Stimulated activated memory B cell treated with anti-CD40 and anti-IgM and Interleukin-4, amounts not matched to agents 10 μg/mL and 1 μg/mL and 100 μg/mL, for 72 hours (primary cell): ENCODE measurements around the gene ESYT2.

Experiments
- ATAC-seq: fragments of 150-1000 bp; cut with Tn5 transposase; 2 replicates; pipeline ENCODE4 v1.10.0; 2021
- H3K27ac Mint-ChIP-seq: one replicate; pipeline ENCODE4 v1.8.0; 2022; ENCODE audit warnings: mild to moderate bottlenecking, mixed read lengths
- H3K27me3 Mint-ChIP-seq: one replicate; pipeline ENCODE4 v1.8.0; 2022; ENCODE audit warnings: mixed read lengths
- H3K36me3 Mint-ChIP-seq: one replicate; pipeline ENCODE4 v1.8.0; 2022; ENCODE audit warnings: mixed read lengths
- H3K4me1 Mint-ChIP-seq: one replicate; pipeline ENCODE4 v1.8.0; 2022; ENCODE audit warnings: mixed read lengths
- H3K4me3 Mint-ChIP-seq: one replicate; pipeline ENCODE4 v1.8.0; 2022; ENCODE audit warnings: mild to moderate bottlenecking, moderate library complexity, mixed read lengths
- H3K9me3 Mint-ChIP-seq: one replicate; pipeline ENCODE4 v1.8.0; 2022; ENCODE audit warnings: mixed read lengths

The ESYT2 gene

GRCh38 chr7:158742065-158742821, 87.1 kb downstream of the ESYT2 start:
- H3K27ac Mint-ChIP-seq: no peak overlapping the region
- no peaks in the 10 kb centered on the region for H3K4me1 Mint-ChIP-seq
- peaks cover 81% of the 10 kb centered on the region for H3K36me3 Mint-ChIP-seq
- H3K9me3 Mint-ChIP-seq: no peaks in the 10 kb centered on the region
- no peak overlapping the region for H3K4me3 Mint-ChIP-seq
- H3K27me3 Mint-ChIP-seq: no peaks in the 10 kb centered on the region
- ATAC-seq: no peak

GRCh38 chr7:158741294-158741666, 88.0 kb downstream of the ESYT2 start:
- ATAC-seq: no peak
- H3K27ac Mint-ChIP-seq: no peak overlapping the region
- no peaks in the 10 kb centered on the region for H3K4me1 Mint-ChIP-seq
- no peaks in the 10 kb centered on the region for H3K9me3 Mint-ChIP-seq
- peaks cover 73% of the 10 kb centered on the region for H3K36me3 Mint-ChIP-seq
- H3K4me3 Mint-ChIP-seq: no peak overlapping the region
- H3K27me3 Mint-ChIP-seq: no peaks in the 10 kb centered on the region

DNA sequence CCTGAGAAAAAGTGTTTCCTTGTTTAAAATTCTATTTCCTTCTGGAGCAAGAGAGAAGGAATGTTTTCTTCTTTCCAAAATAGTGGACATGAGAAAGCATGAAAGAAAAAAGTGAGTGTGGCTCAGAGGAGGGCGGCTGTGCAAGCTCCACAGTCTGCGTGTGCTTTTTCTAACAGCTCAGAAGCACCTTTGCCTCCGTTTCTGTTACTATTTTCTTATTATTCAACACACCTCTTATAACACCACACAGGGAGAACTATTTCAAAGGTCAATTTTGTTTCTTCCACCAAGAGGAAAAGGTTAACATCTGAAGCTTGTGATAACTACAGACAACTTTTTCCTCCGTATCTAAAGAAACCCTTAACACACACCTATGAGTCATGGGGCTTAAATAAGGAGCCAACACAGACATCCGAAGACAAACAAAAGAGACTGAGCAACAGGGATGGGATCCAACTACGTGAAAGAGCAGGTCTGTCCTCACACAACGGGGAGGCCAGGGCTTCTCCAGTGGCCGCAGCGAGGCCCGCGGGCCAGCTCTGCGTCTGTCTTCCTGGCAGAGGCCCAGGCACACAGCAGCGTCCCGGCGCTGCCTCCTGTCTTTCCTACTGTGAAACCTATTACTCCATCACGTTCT, 88.5 kb downstream of the ESYT2 start:
- ATAC-seq: no peak
- Mint-ChIP-seq H3K27ac (no peak overlapping the region), H3K4me1 (no peaks in the 10 kb centered on the region), H3K36me3 (peaks cover 72% of the 10 kb centered on the region), H3K4me3 (no peak overlapping the region), H3K9me3 (no peaks in the 10 kb centered on the region), H3K27me3 (no peaks in the 10 kb centered on the region)

GRCh38 chr7:158740013-158740656, 89.2 kb downstream of the ESYT2 start:
- Mint-ChIP-seq H3K9me3 (no peaks in the 10 kb centered on the region), H3K4me3 (no peak overlapping the region), H3K4me1 (no peaks in the 10 kb centered on the region), H3K27me3 (no peaks in the 10 kb centered on the region), H3K36me3 (peaks cover 72% of the 10 kb centered on the region), H3K27ac (no peak overlapping the region)
- no peak for ATAC-seq

GRCh38 chr7:158738841-158739240, 90.5 kb downstream of the ESYT2 start:
- H3K36me3 Mint-ChIP-seq: peaks cover 77% of the 10 kb centered on the region
- no peaks in the 10 kb centered on the region for H3K9me3 Mint-ChIP-seq
- no peaks in the 10 kb centered on the region for H3K4me1 Mint-ChIP-seq
- H3K27me3 Mint-ChIP-seq: no peaks in the 10 kb centered on the region
- H3K27ac Mint-ChIP-seq: no peak overlapping the region
- no peak overlapping the region for H3K4me3 Mint-ChIP-seq
- ATAC-seq: no peak

DNA sequence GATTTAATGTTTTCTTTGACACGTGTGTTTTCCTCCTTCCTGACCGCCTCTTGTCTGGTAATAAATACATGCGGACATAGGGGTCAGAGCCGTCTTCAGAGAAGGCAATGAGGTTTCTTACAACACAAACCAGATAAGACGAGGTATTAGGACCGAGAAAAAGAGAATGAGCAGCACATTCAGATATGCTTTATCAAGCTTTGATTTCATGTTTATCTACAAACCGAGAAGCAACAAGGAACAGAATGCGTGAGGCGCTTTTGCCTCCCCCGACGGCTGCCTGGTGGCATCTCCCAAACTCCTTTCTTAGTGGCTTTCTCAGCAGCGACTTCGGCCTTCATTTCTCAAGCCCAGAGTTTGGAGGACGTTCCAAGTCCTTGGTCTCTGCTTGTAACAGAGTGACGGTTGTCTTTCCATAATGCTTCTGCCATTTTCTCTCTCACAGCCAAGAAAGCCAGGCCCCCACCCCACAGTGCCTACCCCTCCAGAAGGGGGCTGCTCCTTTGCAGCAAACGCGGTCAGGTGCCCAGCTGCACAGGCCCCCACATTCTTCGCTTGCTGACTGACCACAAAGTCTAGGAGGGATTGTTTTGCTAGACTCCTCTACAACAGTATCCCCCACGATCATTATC, 92.1 kb downstream of the ESYT2 start:
- Mint-ChIP-seq H3K4me1 (no peaks in the 10 kb centered on the region), H3K27ac (no peak overlapping the region), H3K27me3 (no peaks in the 10 kb centered on the region), H3K9me3 (no peaks in the 10 kb centered on the region), H3K36me3 (peaks cover 62% of the 10 kb centered on the region), H3K4me3 (no peak overlapping the region)
- no peak for ATAC-seq

GRCh38 chr7:158735935-158736334, 93.4 kb downstream of the ESYT2 start:
- no peak overlapping the region for H3K27ac Mint-ChIP-seq
- H3K27me3 Mint-ChIP-seq: no peaks in the 10 kb centered on the region
- no peaks in the 10 kb centered on the region for H3K4me1 Mint-ChIP-seq
- no peak for ATAC-seq
- H3K9me3 Mint-ChIP-seq: no peaks in the 10 kb centered on the region
- H3K4me3 Mint-ChIP-seq: no peak overlapping the region
- peaks cover 52% of the 10 kb centered on the region for H3K36me3 Mint-ChIP-seq

- no peak for ATAC-seq
- no peaks in the 10 kb centered on the region for H3K9me3 Mint-ChIP-seq
- H3K36me3 Mint-ChIP-seq: peaks cover 52% of the 10 kb centered on the region
- H3K27ac Mint-ChIP-seq: no peak overlapping the region
- H3K4me1 Mint-ChIP-seq: no peaks in the 10 kb centered on the region
- no peak overlapping the region for H3K4me3 Mint-ChIP-seq
- no peaks in the 10 kb centered on the region for H3K27me3 Mint-ChIP-seq
Observed at GRCh38 chr7:158734861-158735260, 94.4 kb downstream of the ESYT2 start.

- Mint-ChIP-seq H3K9me3 (no peaks in the 10 kb centered on the region), H3K27me3 (no peaks in the 10 kb centered on the region), H3K36me3 (peaks cover 54% of the 10 kb centered on the region), H3K4me1 (no peaks in the 10 kb centered on the region), H3K27ac (no peak overlapping the region), H3K4me3 (no peak overlapping the region)
- no peak for ATAC-seq
Observed at GRCh38 chr7:158733775-158734494, 95.4 kb downstream of the ESYT2 start.

DNA sequence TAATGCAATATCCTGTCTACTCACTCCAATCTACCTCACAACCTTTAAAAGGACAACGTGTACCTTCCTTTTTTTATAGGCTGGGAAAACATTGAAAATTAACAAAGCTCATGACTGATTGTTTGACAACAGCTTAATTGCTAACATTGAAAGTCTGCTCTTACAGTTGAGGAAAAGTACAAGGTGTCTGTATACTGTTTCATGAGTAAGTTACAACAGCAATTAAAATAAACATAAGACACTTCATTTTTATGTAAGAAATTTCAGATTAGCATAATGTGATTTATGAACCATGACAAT, 96.1 kb downstream of the ESYT2 start:
- H3K27me3 Mint-ChIP-seq: no peaks in the 10 kb centered on the region
- H3K27ac Mint-ChIP-seq: no peak overlapping the region
- no peaks in the 10 kb centered on the region for H3K4me1 Mint-ChIP-seq

DNA sequence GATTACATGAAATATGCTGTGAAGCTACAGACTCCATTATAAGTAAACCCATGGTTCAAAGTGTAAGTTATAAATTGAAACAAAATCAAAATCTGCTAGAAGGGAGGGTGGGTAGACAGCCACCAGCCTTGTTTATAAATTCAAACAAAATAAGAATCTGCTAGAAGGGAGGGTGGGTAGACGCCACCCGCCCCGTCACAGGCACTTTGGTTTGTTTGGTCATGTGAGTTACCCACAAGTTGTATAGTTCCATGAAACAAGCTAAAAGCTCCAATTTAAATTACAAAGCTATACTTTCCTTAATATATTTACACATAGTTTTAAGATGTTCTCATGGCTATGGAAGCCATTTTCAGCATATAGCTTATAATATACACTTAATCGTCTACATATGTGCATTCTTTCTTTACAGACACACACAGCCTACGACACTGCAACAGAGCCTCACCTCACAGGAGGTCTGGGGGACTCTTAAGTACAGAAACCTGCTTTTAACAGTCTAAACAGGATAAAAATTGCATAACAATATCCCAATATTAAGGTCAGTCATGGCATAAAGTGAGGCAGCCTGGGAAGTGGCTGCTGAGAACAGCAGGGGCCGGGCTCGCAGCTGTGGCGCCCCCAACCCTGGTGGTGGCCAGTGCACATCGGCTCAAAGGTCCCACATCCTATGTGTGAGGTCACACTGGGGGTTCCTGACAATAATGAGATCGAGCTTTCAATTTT, 96.7 kb downstream of the ESYT2 start:
- Mint-ChIP-seq H3K36me3 (peaks cover 50% of the 10 kb centered on the region), H3K9me3 (no peaks in the 10 kb centered on the region), H3K4me3 (no peak overlapping the region), H3K4me1 (no peaks in the 10 kb centered on the region), H3K27ac (no peak overlapping the region), H3K27me3 (no peaks in the 10 kb centered on the region)
- ATAC-seq: no peak

More for the DNA sequence above, 96.1 kb downstream of the ESYT2 start:
- H3K4me3 Mint-ChIP-seq: no peak overlapping the region
- ATAC-seq: no peak
- H3K36me3 Mint-ChIP-seq: peaks cover 54% of the 10 kb centered on the region
- H3K9me3 Mint-ChIP-seq: no peaks in the 10 kb centered on the region

DNA sequence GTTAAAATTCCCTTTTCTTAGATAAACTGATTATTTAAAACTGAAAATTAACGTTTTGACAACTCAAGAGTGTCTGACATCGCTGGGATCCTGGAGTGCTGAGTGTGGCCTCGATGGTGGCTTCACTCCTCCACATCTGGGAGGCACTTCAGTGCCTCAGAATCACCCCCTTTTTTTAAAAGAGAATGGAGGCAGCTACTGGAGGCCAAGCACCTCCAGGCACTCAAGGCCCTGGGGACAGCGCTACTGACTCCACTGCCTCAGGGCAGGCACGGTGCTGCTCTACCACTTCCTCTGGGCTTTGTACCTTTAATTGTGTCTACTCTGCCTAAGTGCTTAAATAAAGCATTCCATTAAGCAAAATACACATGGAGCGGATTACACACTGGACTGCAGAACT, 97.5 kb downstream of the ESYT2 start:
- Mint-ChIP-seq H3K27me3 (no peaks in the 10 kb centered on the region), H3K36me3 (peaks cover 45% of the 10 kb centered on the region), H3K27ac (no peak overlapping the region), H3K4me3 (no peak overlapping the region), H3K4me1 (no peaks in the 10 kb centered on the region), H3K9me3 (no peaks in the 10 kb centered on the region)
- ATAC-seq: no peak

GRCh38 chr7:158730383-158731346, 98.6 kb downstream of the ESYT2 start:
- H3K9me3 Mint-ChIP-seq: no peaks in the 10 kb centered on the region
- H3K4me3 Mint-ChIP-seq: no peak overlapping the region
- H3K4me1 Mint-ChIP-seq: no peaks in the 10 kb centered on the region
- peaks cover 40% of the 10 kb centered on the region for H3K36me3 Mint-ChIP-seq
- H3K27me3 Mint-ChIP-seq: no peaks in the 10 kb centered on the region
- no peak overlapping the region for H3K27ac Mint-ChIP-seq
- ATAC-seq: no peak
